NCI-H1417 treated with DMSO at 0.1 percent for 48 hours (cell line): ENCODE data around the gene GNG13.
A peak's percentile ranks its signal among the peaks of the same experiment; 100 is the strongest.

Source experiments
- DNase-seq: peaks from one replicate; lab custom pipeline; 2025; lab: John Stamatoyannopoulos, UW

GNG13 gene

GRCh38 chr16:794091-794822, 6.3 kb downstream of the GNG13 start:
- DNase-seq: no peak

- no peak for DNase-seq
Observed at GRCh38 chr16:793414-793813, 7.1 kb downstream of the GNG13 start.

- DNase-seq: no peak
Observed at GRCh38 chr16:792221-792995, 8.1 kb downstream of the GNG13 start.

GRCh38 chr16:791131-791530, 9.4 kb downstream of the GNG13 start:
- no peak for DNase-seq

GRCh38 chr16:790086-790485, 10.4 kb downstream of the GNG13 start:
- DNase-seq: no peak

- no peak for DNase-seq
Observed at GRCh38 chr16:789191-789850, 11.2 kb downstream of the GNG13 start.

- DNase-seq: peak; percentile 37
Observed at GRCh38 chr16:788399-789126, 12.0 kb downstream of the GNG13 start, which contains the start of gene CHTF18. Gene CHTF18 (plus strand): TSS chr16:788620. CDS start chr16:788685, 65 bp downstream.

- no peak for DNase-seq
Observed at GRCh38 chr16:787978-788398, 12.5 kb downstream of the GNG13 start, which contains the start of gene RPUSD1. Gene RPUSD1 (minus strand): TSS chr16:788381. CDS start chr16:787737, 644 bp downstream.

GRCh38 chr16:787321-787966, 13.1 kb downstream of the GNG13 start:
- DNase-seq: no peak

- DNase-seq: no peak
Observed at GRCh38 chr16:785563-786535, 14.7 kb downstream of the GNG13 start.

GRCh38 chr16:784431-784830, 16.1 kb downstream of the GNG13 start:
- no peak for DNase-seq

- no peak for DNase-seq
Observed at GRCh38 chr16:783404-784161, 17.0 kb downstream of the GNG13 start.

GRCh38 chr16:782766-783403, 17.6 kb downstream of the GNG13 start:
- DNase-seq: peak; percentile 47

GRCh38 chr16:782258-782657, 18.3 kb downstream of the GNG13 start:
- DNase-seq: no peak

GRCh38 chr16:781346-782010, 19.1 kb downstream of the GNG13 start:
- no peak for DNase-seq

GRCh38 chr16:780296-780695, 20.2 kb downstream of the GNG13 start:
- no peak for DNase-seq

- DNase-seq: no peak
Observed at GRCh38 chr16:779561-779960, 21.0 kb downstream of the GNG13 start.

GRCh38 chr16:778909-779527, 21.5 kb downstream of the GNG13 start:
- no peak for DNase-seq
